Effector memory CD8-positive, alpha-beta T cell (primary cell): ENCODE data around the gene MAPK4.

Experiments
- ATAC-seq: fragments of 150-1000 bp; cut with Tn5 transposase; replicated peaks from 2 replicates; pipeline ENCODE4 v1.10.0; 2021; ENCODE audit warnings: mild to moderate bottlenecking, moderate library complexity
- DNase-seq, 3 experiments: peaks; one replicate each; pipeline ENCODE4 v3.0.0; 2021
- H3K27ac Mint-ChIP-seq, 2 donors: one replicate each; pipeline ENCODE4 v1.8.0; 2022; ENCODE audit warnings: mild to moderate bottlenecking in 2 of 2, mixed read lengths in 2 of 2, moderate library complexity in 2 of 2
- H3K27me3 Mint-ChIP-seq, 2 donors: one replicate each; pipeline ENCODE4 v1.8.0; 2022; ENCODE audit warnings: mixed read lengths in 2 of 2
- H3K36me3 Mint-ChIP-seq: one replicate; pipeline ENCODE4 v1.8.0; 2022; ENCODE audit warnings: mild to moderate bottlenecking, moderate library complexity, mixed read lengths; ENCODE audit not compliant: insufficient read depth
- H3K4me1 Mint-ChIP-seq, 2 donors: one replicate each; pipeline ENCODE4 v1.8.0; 2022; ENCODE audit warnings: low read depth in 2 of 2, mixed read lengths in 2 of 2
- H3K4me3 Mint-ChIP-seq, 2 donors: one replicate each; pipeline ENCODE4 v1.8.0; 2022; ENCODE audit warnings: mild to moderate bottlenecking in 2 of 2, mixed read lengths in 2 of 2, moderate library complexity in 2 of 2
- H3K9me3 Mint-ChIP-seq, 2 donors: one replicate each; pipeline ENCODE4 v1.8.0; 2022; ENCODE audit warnings: mixed read lengths in 2 of 2

MAPK4 gene

GRCh38 chr18:50620319-50620718, 60.4 kb downstream of the MAPK4 start:
- Mint-ChIP-seq H3K4me1 (no peaks in the 10 kb centered on the region), H3K4me3 (no peak overlapping the region), H3K36me3 (no peaks in the 10 kb centered on the region), H3K27me3 (peaks cover 6 to 56% of the 10 kb centered on the region in 2 donors), H3K27ac (no peak overlapping the region), H3K9me3 (no peaks in the 10 kb centered on the region)
- ATAC-seq = no peak
- DNase-seq = no peak

- Mint-ChIP-seq H3K36me3 (no peaks in the 10 kb centered on the region), H3K9me3 (no peaks in the 10 kb centered on the region), H3K27ac (no peak overlapping the region), H3K27me3 (peaks cover 6 to 46% of the 10 kb centered on the region in 2 donors), H3K4me1 (no peaks in the 10 kb centered on the region), H3K4me3 (no peak overlapping the region)
- DNase-seq (no peak), ATAC-seq (no peak)
Observed at GRCh38 chr18:50621366-50621765, 61.5 kb downstream of the MAPK4 start.

- no peaks in the 10 kb centered on the region for H3K4me1 Mint-ChIP-seq
- DNase-seq (no peak), ATAC-seq (no peak)
- H3K36me3 Mint-ChIP-seq = no peaks in the 10 kb centered on the region
- H3K27ac Mint-ChIP-seq = no peak overlapping the region
- no peaks in the 10 kb centered on the region for H3K9me3 Mint-ChIP-seq
- H3K4me3 Mint-ChIP-seq = no peak overlapping the region
- peaks cover 0 to 41% of the 10 kb centered on the region in 2 donors for H3K27me3 Mint-ChIP-seq
Observed at GRCh38 chr18:50622320-50622719, 62.4 kb downstream of the MAPK4 start.

GRCh38 chr18:50622865-50623393, 63.0 kb downstream of the MAPK4 start:
- DNase-seq (no peak), ATAC-seq (no peak)
- no peaks in the 10 kb centered on the region for H3K9me3 Mint-ChIP-seq
- no peaks in the 10 kb centered on the region for H3K4me1 Mint-ChIP-seq
- H3K36me3 Mint-ChIP-seq = no peaks in the 10 kb centered on the region
- H3K4me3 Mint-ChIP-seq = no peak overlapping the region
- peaks cover 0 to 37% of the 10 kb centered on the region in 2 donors for H3K27me3 Mint-ChIP-seq
- H3K27ac Mint-ChIP-seq = no peak overlapping the region

GRCh38 chr18:50623694-50624352, 63.9 kb downstream of the MAPK4 start:
- DNase-seq (no peak), ATAC-seq (no peak)
- Mint-ChIP-seq H3K27me3 (peaks cover 0 to 29% of the 10 kb centered on the region in 2 donors), H3K9me3 (no peaks in the 10 kb centered on the region), H3K4me1 (no peaks in the 10 kb centered on the region), H3K4me3 (no peak overlapping the region), H3K27ac (no peak overlapping the region), H3K36me3 (no peaks in the 10 kb centered on the region)

DNA sequence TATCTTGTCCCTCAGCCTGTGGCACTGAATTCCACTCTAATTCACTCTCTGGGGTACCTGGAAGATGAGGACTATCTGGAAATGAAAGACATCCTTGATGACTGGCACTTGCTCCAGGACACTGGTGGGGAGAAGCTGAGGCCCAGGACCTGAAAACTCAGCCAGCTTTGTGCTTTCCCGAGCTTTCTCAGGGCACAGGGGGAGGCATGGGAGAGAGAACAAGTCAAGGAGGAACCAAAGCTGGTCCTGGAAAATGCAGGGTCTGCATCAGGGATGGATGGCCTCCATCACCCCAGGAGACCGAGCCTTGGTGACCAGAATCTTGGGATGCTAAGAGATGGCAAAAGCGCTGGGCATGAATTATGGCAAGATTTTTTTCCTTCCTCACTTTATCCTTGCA, 65.1 kb downstream of the MAPK4 start:
- H3K4me3 Mint-ChIP-seq = no peak overlapping the region
- no peaks in the 10 kb centered on the region for H3K36me3 Mint-ChIP-seq
- H3K4me1 Mint-ChIP-seq = no peaks in the 10 kb centered on the region
- no peak for ATAC-seq
- H3K27ac Mint-ChIP-seq = no peak overlapping the region
- no peak for DNase-seq
- no peaks in the 10 kb centered on the region for H3K9me3 Mint-ChIP-seq
- peaks cover 0 to 36% of the 10 kb centered on the region in 2 donors for H3K27me3 Mint-ChIP-seq

DNA sequence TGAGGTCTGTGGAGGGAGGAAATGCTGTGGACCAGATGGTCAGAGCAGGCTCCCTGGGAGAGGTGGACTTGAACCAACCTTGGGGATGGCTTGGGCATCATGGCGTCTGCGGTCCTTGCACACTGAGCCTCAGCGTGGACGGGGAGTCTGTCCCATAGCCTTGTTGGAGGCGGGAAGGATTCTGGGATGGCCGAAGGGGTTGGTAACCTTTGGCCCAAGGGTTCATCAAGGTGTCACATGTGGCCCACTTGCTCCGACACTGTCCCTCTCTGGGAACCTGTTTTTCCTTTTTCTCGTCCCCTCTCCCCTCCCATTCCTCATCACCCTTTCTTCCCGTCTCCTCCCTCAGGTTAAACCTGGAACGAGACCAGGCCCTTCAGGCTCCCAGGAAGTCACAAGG, 66.4 kb downstream of the MAPK4 start:
- Mint-ChIP-seq H3K9me3 (no peaks in the 10 kb centered on the region), H3K36me3 (no peaks in the 10 kb centered on the region), H3K4me1 (no peaks in the 10 kb centered on the region), H3K4me3 (no peak overlapping the region), H3K27ac (no peak overlapping the region), H3K27me3 (peaks cover 10 to 41% of the 10 kb centered on the region in 2 donors)
- ATAC-seq (no peak), DNase-seq (no peak)

- no peak overlapping the region for H3K4me3 Mint-ChIP-seq
- ATAC-seq = no peak
- peaks cover 10 to 32% of the 10 kb centered on the region in 2 donors for H3K27me3 Mint-ChIP-seq
- DNase-seq = no peak
- no peaks in the 10 kb centered on the region for H3K36me3 Mint-ChIP-seq
- H3K9me3 Mint-ChIP-seq = no peaks in the 10 kb centered on the region
- H3K27ac Mint-ChIP-seq = no peak overlapping the region
- H3K4me1 Mint-ChIP-seq = no peaks in the 10 kb centered on the region
Observed at GRCh38 chr18:50627594-50628532, 68.0 kb downstream of the MAPK4 start.

- ATAC-seq (no peak), DNase-seq (no peak)
- Mint-ChIP-seq H3K36me3 (no peaks in the 10 kb centered on the region), H3K27ac (no peak overlapping the region), H3K9me3 (no peaks in the 10 kb centered on the region), H3K4me1 (no peaks in the 10 kb centered on the region), H3K27me3 (peaks cover 10 to 27% of the 10 kb centered on the region in 2 donors), H3K4me3 (no peak overlapping the region)
Observed at GRCh38 chr18:50628533-50628905, 68.6 kb downstream of the MAPK4 start.

GRCh38 chr18:50629148-50629631, 69.3 kb downstream of the MAPK4 start:
- ATAC-seq (no peak), DNase-seq (no peak)
- Mint-ChIP-seq H3K36me3 (no peaks in the 10 kb centered on the region), H3K9me3 (no peaks in the 10 kb centered on the region), H3K4me3 (no peak overlapping the region), H3K4me1 (no peaks in the 10 kb centered on the region), H3K27ac (no peak overlapping the region), H3K27me3 (peaks cover 10 to 20% of the 10 kb centered on the region in 2 donors)

GRCh38 chr18:50630895-50631294, 71.0 kb downstream of the MAPK4 start:
- Mint-ChIP-seq H3K36me3 (no peaks in the 10 kb centered on the region), H3K27ac (no peak overlapping the region), H3K9me3 (no peaks in the 10 kb centered on the region), H3K4me3 (no peak overlapping the region), H3K27me3 (peaks cover 19 to 26% of the 10 kb centered on the region in 2 donors), H3K4me1 (no peaks in the 10 kb centered on the region)
- ATAC-seq (no peak), DNase-seq (no peak)

DNA sequence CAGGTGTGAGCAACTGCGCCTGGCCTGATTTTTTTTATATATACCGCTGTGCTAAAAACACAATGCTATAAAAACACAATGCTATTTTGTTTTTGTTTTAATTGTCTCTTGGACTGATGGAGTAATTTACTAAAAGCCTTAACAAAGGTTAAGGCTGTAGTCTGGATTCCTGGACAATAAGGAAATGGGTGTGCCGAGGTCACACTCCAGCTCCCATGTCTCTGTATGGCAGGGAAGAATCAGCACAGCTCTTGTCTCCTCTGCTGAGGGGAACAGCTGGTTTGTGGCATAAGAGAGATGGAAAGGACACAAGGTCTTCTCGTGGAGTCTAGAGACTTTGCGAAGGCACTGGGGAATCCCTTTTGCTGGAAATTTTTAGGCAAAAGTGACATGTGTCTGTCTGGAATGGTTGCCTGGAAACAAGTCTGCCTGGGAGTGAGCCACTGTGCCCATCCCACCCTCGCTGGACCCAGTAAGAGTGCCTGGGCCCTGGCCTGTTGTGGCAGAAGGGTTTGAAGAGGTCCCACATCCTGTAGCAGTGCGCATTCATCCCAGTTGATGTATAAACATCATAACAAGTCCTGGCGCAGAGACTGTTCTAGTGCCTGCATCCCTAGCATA, 73.1 kb downstream of the MAPK4 start:
- Mint-ChIP-seq H3K36me3 (no peaks in the 10 kb centered on the region), H3K27ac (no peak overlapping the region), H3K4me3 (no peak overlapping the region), H3K9me3 (no peaks in the 10 kb centered on the region), H3K27me3 (peaks cover 27 to 36% of the 10 kb centered on the region in 2 donors), H3K4me1 (no peaks in the 10 kb centered on the region)
- no peak for DNase-seq
- ATAC-seq = no peak

DNA sequence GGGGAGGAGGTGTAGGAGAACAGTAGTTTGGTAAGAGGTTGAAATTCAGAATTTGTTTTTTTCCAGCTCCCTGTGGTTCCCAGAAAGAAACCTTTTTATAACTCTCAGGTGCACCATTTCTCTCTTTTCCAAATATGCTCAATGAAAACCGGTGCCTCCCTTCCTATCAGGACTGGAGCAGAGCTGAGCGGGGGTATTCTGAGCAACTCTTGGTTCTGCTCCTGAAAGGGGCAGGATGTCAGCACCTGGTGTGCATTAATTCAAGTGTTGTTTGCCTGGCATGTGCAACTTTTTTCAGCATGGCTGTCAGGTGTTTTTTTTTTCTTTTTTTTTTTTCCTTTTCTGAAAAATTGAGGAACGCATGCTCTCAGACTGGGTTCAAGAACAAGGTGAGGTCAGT, 74.1 kb downstream of the MAPK4 start:
- DNase-seq = no peak
- Mint-ChIP-seq H3K4me3 (no peak overlapping the region), H3K27me3 (peaks cover 27 to 43% of the 10 kb centered on the region in 2 donors), H3K4me1 (no peaks in the 10 kb centered on the region), H3K27ac (no peak overlapping the region), H3K36me3 (no peaks in the 10 kb centered on the region), H3K9me3 (no peaks in the 10 kb centered on the region)
- no peak for ATAC-seq
